Stimulated activated CD4-positive, alpha-beta T cell treated with anti-CD3 and anti-CD28 coated beads, Interleukin-12 subunit alpha, Interleukin-12 subunit beta, amount 100 ng/mL, for 24 hours (primary cell): Measurements from ENCODE around the gene CSMD2.
"Not testable (repeated sequence)": the region's sequence is repeated elsewhere in the genome, so short reads cannot be mapped to it uniquely, and the experiment has no call there.

ENCODE experiments used
- DNase-seq, 2 experiments: peaks; one replicate each; pipeline ENCODE4 v3.0.0-alpha.2; 2020; ENCODE audit warnings: low read depth in 2 of 2

CSMD2 gene

GRCh38 chr1:34164771-34165391, at the start of gene CSMD2:
CSMD2 (minus strand) TSS chr1:34165230; CDS start chr1:34165097, 133 bp downstream.
- DNase-seq, result no peak

GRCh38 chr1:34213956-34214355, 48.9 kb upstream of the CSMD2 start:
- DNase-seq, result no peak

GRCh38 chr1:34212673-34213072, 47.6 kb upstream of the CSMD2 start:
- DNase-seq, result no peak

- no peak for DNase-seq
These were observed 34.9 kb upstream of the CSMD2 start for GRCh38 chr1:34199927-34200326.

- no peak for DNase-seq
These were observed 27.6 kb upstream of the CSMD2 start for GRCh38 chr1:34192621-34193020.

- no peak for DNase-seq
These were observed 25.7 kb upstream of the CSMD2 start for GRCh38 chr1:34190692-34191091.

- DNase-seq, result no peak
These were observed 24.0 kb upstream of the CSMD2 start for GRCh38 chr1:34188985-34189384.

GRCh38 chr1:34188418-34188817, 23.4 kb upstream of the CSMD2 start:
- no peak for DNase-seq

- DNase-seq, result no peak
These were observed 21.9 kb upstream of the CSMD2 start for GRCh38 chr1:34186741-34187494.

GRCh38 chr1:34183381-34183780, 18.4 kb upstream of the CSMD2 start:
- not testable (repeated sequence) for DNase-seq

- DNase-seq, result no peak
These were observed 13.0 kb upstream of the CSMD2 start for GRCh38 chr1:34178072-34178471.

GRCh38 chr1:34176830-34177603, 12.0 kb upstream of the CSMD2 start, which contains the start of gene C1orf94:
C1orf94 (plus strand) TSS chr1:34176907; CDS start chr1:34177790, 883 bp downstream.
- no peak for DNase-seq

- DNase-seq, result no peak
These were observed 10.7 kb upstream of the CSMD2 start for GRCh38 chr1:34175744-34176143.

- no peak for DNase-seq
These were observed 2.4 kb upstream of the CSMD2 start for GRCh38 chr1:34167389-34167788.

GRCh38 chr1:34166625-34167361, 1.8 kb upstream of the CSMD2 start:
- no peak for DNase-seq

- no peak for DNase-seq
These were observed 1.2 kb upstream of the CSMD2 start for GRCh38 chr1:34166191-34166624.

- DNase-seq, result no peak
These were observed 442 bp upstream of the CSMD2 start for GRCh38 chr1:34165422-34165921.

GRCh38 chr1:34163792-34164731, 968 bp downstream of the CSMD2 start:
- DNase-seq, result no peak

- no peak for DNase-seq
These were observed 1.9 kb downstream of the CSMD2 start for GRCh38 chr1:34162852-34163766.
